ENCODE results near the gene FAM81A.
A peak's percentile ranks its signal among the peaks of the same experiment; 100 is the strongest.
"Not testable (repeated sequence)": the region's sequence is repeated elsewhere in the genome, so short reads cannot be mapped to it uniquely, and the experiment has no call there.

FAM81A gene

DNA sequence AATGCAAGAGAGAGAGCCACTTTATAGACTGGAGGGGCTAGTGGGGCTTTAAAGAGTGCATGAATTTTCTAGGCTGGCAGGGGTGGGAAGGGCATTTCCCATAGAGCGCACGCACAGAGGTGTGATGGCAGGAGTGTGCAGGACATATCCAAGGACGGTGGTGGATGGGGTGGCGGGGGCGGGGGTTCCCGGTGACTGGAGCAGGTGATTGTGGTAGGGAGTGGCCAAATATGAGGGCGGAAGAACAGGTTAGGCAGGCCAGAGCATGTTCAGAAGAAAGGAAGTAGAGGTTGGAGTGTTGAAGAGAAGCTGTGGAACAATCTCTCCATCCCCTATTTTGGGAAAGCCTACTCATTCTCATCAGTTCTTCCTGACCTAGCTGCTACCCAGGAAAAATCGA, 18.1 kb downstream of the FAM81A start:
- peak overlapping the region; percentile 61 for H3K27ac ChIP-seq
- TF ChIP-seq ZFX (IDR thresholded peaks at IDR 0.05): no peak

DNA sequence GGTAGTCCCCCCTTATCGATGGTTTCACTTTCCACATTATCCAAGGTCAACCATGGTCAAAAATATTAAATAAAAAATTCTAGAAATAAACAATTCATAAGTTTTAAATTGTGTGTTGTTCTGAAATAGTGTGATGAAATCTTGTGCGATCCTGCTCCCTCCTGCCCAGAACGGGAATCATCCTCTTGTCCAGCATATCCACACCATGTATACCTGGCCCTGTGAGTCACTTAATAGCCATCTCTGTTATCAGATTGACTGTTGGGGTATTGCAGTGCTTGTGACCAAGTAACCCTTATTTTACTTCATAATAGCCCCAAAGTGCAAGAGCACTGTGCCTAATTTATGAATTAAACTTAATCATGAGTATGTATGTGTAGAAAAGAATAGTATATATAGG, 19.1 kb downstream of the FAM81A start:
- TF ChIP-seq, protein P1, sequence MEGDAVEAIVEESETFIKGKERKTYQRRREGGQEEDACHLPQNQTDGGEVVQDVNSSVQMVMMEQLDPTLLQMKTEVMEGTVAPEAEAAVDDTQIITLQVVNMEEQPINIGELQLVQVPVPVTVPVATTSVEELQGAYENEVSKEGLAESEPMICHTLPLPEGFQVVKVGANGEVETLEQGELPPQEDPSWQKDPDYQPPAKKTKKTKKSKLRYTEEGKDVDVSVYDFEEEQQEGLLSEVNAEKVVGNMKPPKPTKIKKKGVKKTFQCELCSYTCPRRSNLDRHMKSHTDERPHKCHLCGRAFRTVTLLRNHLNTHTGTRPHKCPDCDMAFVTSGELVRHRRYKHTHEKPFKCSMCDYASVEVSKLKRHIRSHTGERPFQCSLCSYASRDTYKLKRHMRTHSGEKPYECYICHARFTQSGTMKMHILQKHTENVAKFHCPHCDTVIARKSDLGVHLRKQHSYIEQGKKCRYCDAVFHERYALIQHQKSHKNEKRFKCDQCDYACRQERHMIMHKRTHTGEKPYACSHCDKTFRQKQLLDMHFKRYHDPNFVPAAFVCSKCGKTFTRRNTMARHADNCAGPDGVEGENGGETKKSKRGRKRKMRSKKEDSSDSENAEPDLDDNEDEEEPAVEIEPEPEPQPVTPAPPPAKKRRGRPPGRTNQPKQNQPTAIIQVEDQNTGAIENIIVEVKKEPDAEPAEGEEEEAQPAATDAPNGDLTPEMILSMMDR (conservative IDR thresholded peaks at IDR 0.05): no peak
- no peak for TF ChIP-seq ZFX (IDR thresholded peaks at IDR 0.05)
- no peak overlapping the region for H3K27ac ChIP-seq

DNA sequence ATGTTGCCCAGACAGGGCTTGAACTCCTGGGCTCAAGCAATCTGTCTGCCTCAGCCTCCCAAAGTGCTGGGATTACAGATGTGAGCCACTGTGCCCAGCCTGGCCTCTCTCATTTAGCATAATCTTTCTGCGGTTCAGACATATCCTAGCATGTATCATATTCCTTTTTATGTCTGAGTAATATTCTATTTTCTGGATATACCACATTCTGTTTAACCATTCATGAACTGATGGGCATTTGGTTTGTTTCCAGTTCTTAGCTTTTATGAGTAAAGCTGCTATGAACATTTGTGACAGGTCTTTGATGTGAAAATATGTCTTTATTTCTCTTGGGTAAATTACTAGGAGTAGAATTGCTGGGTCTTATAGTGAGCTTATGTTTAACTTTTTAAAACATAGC, 23.5 kb downstream of the FAM81A start:
- TF ChIP-seq ZFX (IDR thresholded peaks at IDR 0.05): no peak; the same call in 1 of the 2 replicates
- TF ChIP-seq, protein P1 (conservative IDR thresholded peaks at IDR 0.05): no peak
- no peak overlapping the region for H3K27ac ChIP-seq

DNA sequence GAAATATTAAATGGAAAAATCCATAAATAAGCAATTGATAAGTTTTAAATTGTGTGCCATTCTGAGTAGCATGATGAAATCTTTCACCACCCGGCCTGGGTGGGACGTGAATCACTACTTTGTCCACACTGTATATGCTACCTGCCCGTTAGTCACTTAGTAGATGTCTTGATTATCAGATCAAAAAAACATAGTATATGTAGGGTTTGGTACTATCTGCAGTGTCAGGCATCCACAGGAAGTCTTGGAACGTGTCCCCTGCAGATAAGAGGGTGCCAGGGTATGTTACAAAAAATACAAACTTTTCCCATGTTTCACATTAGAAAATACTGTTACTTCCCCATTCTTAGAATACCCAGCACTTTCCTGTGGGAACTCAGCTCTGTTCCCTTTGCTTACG, 35.2 kb downstream of the FAM81A start:
- H3K27ac ChIP-seq: no peak overlapping the region
- TF ChIP-seq ZFX (IDR thresholded peaks at IDR 0.05): no peak
- TF ChIP-seq, protein P1 (conservative IDR thresholded peaks at IDR 0.05): no peak

DNA sequence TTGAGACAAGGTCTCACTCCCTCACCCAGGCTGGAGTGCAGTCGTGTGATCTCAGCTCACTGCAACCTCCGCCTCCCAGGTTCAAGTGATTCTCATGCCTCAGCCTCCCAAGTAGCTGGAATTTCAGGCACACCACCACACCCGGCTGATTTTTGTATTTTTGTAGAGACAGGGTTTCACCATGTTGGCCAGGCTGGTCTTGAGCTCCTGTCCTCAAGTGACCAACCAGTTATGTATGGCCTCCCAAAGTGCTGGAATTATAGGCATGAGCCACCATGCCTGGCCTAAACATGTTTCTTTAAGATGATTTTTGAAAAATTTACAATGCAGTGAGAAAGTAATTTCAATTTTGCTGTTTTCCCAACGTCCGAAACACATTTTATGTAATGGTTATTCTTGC, 37.2 kb downstream of the FAM81A start:
- H3K27ac ChIP-seq: not testable (repeated sequence)

DNA sequence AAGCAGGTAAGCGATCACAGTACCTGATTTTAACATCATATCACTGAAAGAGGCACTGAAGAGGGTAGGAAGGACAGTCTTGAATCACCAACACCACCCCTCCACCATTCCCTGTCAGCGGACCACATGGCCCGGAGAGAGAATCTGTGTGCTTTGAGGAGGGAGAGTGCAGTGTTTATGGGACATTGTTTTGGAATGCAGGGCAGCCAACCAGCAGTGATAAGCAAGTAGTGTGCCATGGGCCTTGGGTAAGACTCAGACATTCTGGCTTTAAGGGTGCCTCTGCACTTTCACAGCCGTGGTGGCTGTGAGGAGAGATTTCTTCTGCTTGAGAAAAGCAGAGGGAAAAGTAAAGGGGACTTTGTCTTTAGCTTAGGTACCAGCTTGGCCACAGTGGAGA, 46.4 kb downstream of the FAM81A start:
- TF ChIP-seq, protein P1 (conservative IDR thresholded peaks at IDR 0.05): no peak
- no peak for TF ChIP-seq ZFX (IDR thresholded peaks at IDR 0.05)
- no peak overlapping the region for H3K27ac ChIP-seq

DNA sequence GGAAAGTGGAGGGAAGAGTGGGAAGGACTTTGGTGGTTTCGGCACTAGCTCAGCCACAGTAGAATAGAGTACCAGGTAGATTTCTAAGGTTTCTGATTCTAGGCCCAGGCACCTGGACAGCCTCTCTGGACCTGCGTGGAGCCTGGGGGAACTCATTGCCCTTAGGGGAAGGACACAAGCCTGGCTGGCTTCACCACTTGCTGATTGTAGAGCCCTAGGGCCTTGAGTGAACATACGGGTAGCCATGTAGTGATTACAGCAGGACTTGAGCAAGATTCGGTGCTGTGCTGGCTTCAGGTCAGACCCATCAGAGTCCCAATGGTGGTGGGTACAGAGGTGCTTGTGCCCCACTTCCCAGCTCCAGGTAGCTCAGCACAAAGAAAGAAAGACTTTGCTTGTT, 47.0 kb downstream of the FAM81A start:
- no peak for TF ChIP-seq ZFX (IDR thresholded peaks at IDR 0.05)

DNA sequence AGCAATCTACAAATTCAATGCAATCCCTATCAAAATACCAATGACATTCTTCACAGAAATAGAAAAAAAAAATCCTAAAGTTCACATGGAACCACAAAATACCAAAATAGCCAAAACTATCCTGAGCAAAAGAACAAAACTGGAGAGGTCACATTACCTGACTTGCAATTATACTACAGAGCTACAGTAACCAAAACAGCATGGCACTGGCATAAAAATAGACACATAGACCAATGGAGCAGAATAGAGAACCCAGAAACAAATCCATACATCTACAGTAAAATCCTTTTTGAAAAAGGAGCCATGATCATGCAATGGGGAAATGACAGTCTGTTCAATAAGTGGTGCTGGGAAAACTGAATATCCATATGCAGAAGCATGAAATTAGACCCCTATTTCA, 51.5 kb downstream of the FAM81A start:
- H3K27ac ChIP-seq: not testable (repeated sequence)

More for the DNA sequence above, 47.0 kb downstream of the FAM81A start:
- H3K27ac ChIP-seq: no peak overlapping the region

DNA sequence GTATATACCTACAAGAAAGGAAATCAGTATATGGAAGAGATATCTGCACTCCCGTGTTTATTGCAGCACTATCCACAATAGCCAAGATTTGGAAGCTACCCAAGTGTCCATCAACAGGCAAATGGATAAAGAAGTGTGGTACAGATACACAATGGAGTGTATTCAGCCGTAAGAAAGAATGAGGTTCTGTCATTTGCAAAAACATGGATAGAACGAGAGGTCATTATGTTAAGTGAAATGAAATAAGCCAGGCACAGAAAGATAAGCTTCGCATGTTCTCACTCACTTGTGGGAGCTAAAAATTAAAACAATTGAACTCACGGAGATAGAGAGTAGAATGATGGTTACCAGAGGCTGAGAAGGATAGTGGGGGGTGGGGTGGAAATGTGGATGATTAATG, 53.1 kb downstream of the FAM81A start:
- TF ChIP-seq ZFX (IDR thresholded peaks at IDR 0.05): no peak
- TF ChIP-seq, protein P1 (conservative IDR thresholded peaks at IDR 0.05): no peak
- no peak overlapping the region for H3K27ac ChIP-seq
